8988T (cell line): Measurements from ENCODE around the gene RPL28.
"Not testable (repeated sequence)": the region's sequence is repeated elsewhere in the genome, so short reads cannot be mapped to it uniquely, and the experiment has no call there.

Experiments
- DNase-seq: peaks from one replicate; pipeline ENCODE4 v3.0.0; 2011

RPL28 gene

DNA sequence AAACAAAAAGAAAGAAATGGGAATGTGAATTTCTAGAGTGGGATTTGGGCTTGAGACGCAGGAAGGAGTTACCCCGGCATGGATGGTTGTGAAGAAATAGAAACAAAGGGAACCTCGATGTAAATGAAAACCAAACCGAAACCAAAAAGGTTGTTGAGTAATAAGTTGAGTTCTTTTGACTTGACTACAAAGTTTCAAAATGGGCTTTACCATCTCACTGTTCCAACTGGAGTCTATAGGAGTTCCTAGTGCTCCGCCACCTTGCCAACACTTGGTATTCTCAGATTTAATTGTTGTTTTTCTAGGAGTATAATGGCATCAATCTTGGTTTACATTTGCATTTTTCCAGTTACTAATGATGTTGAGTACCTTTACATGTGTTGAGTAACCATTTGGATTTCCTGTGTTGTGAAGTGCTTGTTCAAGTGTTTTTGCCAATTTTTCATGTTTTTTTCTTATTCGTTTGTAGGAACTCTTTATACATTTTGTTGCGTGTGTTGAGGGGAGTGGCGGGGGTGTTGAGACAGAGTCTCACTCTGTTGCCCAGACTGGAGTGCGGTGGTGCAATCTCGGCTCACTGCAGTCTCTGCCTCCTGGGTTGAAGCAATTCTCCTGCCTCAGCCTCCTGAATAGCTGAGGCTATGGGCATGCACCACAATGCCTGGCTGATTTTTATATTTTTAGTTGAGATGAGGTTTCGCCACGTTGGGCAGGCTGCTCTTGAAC lies 12.6 kb downstream of the RPL28 start:
- DNase-seq = no peak

GRCh38 chr19:55400281-55401087 lies 14.8 kb downstream of the RPL28 start:
- DNase-seq = no peak

DNA sequence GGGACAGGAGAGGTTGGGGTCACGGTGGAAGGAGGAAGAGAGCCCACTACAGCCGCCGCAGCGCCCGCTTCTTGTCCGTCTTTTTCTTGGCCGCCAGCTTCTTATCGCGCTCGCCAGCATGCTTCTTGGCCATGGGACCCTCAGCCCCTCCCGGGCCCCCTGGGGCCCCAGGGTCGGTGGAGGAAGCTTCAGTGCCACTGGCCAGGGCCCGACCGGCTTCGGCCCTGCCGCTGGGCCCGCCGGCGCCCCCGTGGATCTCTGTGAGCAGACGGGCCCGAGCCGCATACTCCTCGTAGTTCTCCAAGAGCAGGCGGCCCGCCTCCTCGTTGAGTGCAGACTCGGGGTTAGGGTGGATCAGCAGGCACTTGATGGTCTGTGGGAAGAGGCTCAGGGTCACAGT lies 15.7 kb downstream of the RPL28 start:
- not testable (repeated sequence) for DNase-seq

DNA sequence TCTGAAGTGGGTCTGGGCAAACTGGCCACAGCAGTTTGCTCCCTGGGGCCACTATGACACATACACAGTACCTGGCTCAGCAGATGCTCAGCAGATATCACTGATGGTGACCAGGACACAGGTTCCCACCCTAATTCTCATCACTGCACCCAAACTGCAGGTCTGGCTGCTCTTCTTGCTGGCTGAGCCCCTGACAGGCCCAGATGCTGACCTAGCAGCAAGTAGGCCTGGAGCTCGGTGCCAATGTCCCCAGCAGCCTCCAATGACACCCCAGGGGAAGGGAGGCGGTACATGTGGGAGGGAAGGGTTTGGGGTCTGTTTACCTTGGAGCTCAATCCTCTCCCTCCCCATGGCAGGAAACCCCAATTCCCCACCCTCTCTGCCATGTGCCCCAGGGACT lies 16.8 kb downstream of the RPL28 start:
- DNase-seq = no peak

GRCh38 chr19:55405638-55406037 lies 19.9 kb downstream of the RPL28 start:
- no peak for DNase-seq

GRCh38 chr19:55406091-55406825 lies 20.5 kb downstream of the RPL28 start:
- no peak for DNase-seq

- no peak for DNase-seq
Measured at GRCh38 chr19:55406826-55407549, 21.3 kb downstream of the RPL28 start.

- not testable (repeated sequence) for DNase-seq
Measured at GRCh38 chr19:55407550-55407799, 21.7 kb downstream of the RPL28 start, which contains the start of gene UBE2S. Gene UBE2S, minus strand, starts transcription at chr19:55407788. Its CDS starts 199 bp downstream, at chr19:55407589.

DNA sequence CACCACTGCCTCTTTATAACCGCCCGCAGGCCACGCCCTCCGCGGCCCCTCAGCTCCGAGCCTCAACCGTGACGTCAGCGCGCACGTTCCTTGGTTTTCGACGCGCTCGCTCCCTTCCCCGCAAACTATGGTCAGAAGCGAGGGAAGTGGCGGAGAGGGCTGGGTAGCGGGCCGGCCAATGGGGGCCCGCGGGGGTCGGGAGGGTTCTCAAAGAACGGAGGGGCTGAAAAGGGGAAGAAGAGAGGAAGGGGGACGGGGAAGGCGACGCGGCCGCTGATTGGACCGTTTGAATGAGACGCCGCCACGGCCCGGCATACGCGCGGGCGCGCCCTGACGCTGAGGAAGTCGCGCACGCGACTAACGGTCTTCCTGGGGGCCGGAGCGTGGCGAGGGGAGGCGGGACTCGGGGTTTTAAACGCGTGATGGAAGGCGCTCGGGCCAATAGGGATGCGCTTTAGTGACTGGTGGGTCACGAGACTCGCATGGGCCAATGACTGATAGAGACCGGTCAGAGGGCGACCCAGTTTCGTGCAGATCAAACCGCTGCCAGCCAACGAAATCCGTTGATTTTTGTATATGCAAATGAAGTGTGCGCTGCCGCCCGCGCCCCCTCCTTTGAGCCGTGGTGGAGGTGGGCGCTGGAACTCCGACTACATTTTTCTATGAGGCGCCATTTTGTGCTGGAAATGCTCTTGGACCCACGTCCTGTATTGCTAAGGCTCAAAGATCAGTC lies 22.2 kb downstream of the RPL28 start:
- peak; percentile 91 for DNase-seq

- no peak for DNase-seq
Measured at GRCh38 chr19:55408533-55408872, 22.8 kb downstream of the RPL28 start.

- DNase-seq = not testable (repeated sequence)
Measured at GRCh38 chr19:55409179-55409578, 23.4 kb downstream of the RPL28 start.

DNA sequence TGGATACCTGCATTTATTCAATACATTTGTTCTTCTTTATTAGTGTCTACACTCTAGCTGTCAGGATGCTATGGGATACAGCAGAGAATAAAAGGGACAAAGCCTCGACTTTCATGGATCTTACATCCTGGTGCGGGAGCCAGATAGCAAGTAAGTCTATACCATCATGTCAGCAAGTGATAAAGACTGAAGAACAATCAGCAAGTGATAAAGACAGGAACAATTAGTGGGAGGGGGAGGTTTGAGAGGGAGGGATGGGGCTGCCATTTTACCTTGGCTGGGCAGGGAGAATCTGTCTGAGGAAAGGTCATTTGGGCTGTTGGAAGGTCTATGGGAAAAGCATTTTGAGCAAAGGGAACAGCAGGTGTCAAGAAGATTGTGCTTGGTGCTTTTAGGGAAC lies 24.4 kb downstream of the RPL28 start:
- no peak for DNase-seq

DNA sequence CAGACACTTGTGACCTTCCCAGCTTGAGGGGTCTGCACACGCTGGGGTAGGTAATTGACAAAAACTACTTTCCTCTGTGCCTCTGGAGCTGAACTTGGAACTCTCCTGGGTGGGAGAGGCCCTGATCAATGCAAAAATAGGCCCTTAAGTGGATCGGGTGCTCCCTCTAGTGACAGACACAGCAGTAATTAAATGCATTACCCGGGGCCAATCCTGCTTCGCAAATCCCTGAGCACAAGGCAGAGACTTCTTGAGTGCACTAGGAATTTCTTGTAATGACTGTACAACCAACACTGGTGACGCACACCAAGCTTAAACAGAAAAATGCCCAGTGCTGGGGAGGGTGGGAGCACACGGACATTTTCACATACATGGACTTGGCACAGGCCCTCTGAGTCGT lies 32.5 kb downstream of the RPL28 start:
- no peak for DNase-seq

GRCh38 chr19:55419103-55419502 lies 33.4 kb downstream of the RPL28 start:
- no peak for DNase-seq

DNA sequence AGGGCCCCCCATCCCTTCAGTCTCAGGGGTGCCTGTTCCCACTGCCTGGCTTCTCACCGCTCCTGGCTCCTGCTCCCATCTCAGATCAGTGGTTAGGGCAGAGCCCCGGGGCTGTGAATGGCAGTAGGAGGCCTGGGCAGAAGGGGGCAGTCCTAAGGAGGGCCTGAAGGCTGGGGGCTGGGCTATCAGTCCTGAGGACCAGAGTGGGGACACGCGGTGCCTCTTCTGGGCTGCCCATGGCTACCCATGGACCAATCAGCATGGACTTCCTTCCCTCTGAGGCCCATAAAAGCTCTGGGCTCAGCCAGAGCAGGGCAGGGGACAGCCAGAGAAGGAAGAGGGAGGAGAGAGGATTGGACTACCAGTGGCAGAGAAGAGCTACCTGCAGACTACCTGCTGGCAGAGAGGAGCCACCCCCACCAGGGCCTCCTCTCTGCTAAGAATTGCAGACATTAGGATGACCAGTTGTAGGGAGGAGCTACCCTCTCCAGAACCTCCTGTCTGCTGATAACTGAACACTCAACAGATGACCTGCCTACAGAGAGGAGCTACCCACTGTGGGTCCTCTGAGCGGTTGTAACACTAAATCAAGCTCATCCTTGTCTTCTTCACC lies 34.0 kb downstream of the RPL28 start:
- no peak for DNase-seq

DNA sequence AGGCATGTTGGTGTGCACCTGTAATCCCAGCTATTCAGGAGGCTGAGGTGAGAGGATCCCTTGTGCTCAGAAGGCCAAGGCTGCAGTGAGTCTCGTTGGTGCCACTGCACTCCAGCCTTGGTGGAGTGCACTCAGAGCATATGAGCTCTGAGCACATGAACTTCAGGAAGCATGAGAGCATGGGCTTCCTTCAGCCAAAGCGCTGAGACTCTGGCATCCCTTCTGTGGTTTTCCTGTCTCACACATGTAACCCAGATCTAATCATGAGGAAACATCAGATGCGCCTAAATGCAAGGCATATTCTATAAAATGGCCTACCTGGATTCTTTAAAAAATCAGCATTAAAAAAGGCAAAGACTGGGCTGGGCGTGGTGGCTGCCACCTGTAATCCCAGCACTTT lies 35.5 kb downstream of the RPL28 start:
- not testable (repeated sequence) for DNase-seq

DNA sequence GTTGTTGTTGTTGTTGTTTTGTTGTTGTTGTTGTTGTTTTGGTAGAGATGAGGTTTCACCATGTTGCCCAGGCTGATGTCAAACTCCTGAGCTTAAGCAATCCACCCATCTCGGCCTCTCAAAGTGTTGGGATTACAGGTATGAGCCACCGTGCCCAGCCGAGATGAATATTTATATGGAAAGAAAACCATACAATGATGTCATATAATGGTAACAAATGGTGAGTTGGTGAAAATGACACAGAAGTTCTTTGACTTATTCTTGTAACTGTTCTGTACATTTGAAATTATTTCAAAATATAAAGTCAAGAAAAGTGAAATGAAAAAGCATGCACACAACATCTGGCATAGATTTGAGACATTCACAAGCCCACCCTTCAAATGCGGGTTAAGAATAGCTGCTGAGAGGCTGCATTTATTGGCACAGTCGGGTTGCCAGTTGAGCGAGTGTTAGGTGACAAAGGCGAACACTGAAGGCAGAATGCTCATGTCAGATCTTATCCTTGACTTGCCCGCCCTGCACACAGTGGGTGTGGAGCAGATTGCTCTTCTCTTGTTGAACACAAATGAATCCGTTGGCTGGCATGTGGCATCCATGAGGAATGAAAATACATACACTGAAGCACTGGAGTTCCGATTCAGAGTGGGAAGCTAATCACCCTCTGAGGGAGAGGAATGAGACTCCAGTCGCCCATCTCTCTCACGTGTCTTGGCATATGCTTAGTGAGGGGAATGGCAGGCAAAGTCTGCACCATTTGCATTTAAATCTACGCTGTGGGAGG lies 37.7 kb downstream of the RPL28 start:
- DNase-seq = no peak

- no peak for DNase-seq
Measured at GRCh38 chr19:55424518-55424917, 38.8 kb downstream of the RPL28 start.

- no peak for DNase-seq
Measured at GRCh38 chr19:55426042-55426441, 40.3 kb downstream of the RPL28 start.

GRCh38 chr19:55431183-55431582 lies 45.5 kb downstream of the RPL28 start:
- DNase-seq = no peak

DNA sequence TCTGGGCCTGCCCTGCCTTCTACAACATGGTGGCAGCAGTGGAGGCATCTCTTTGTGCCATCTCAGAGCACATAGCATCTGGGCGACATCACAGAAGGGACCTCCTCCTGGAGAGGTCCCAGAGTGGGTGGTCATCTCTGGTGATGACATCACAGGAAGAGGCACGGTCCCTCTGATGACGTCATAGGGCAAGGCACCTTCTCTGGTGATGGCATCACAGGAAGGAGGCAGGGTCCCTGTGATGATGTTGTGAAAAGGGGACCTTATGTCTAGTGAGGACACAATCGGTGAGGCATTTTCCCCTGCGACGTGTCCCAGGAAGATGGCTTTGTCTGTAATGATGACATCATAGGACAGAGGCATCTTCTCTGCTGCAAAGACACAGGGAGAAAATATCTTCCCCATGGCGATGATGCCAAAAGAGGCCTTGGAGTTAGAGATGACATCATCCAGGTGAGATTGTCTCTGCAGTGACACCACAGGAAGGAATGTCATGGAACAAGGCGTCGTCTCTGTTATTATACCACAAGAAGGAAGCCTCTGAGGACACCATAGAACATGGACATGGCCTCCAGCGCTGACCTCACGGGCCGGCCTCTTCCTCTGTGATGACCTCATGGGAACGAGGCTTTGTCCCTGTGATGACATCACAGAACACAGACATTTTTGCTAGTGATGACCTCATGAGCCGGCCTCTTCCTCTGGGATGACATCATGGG lies 46.7 kb downstream of the RPL28 start:
- no peak for DNase-seq
